Islet of Langerhans (tissue), 1 donor: Measurements from ENCODE around the gene SNAP47.

Source experiments
- FAIRE-seq: peaks from one replicate; lab custom pipeline; 2011; peaks lifted over from hg19 to GRCh38; lab: Jason Lieb, UNC

SNAP47 gene

DNA sequence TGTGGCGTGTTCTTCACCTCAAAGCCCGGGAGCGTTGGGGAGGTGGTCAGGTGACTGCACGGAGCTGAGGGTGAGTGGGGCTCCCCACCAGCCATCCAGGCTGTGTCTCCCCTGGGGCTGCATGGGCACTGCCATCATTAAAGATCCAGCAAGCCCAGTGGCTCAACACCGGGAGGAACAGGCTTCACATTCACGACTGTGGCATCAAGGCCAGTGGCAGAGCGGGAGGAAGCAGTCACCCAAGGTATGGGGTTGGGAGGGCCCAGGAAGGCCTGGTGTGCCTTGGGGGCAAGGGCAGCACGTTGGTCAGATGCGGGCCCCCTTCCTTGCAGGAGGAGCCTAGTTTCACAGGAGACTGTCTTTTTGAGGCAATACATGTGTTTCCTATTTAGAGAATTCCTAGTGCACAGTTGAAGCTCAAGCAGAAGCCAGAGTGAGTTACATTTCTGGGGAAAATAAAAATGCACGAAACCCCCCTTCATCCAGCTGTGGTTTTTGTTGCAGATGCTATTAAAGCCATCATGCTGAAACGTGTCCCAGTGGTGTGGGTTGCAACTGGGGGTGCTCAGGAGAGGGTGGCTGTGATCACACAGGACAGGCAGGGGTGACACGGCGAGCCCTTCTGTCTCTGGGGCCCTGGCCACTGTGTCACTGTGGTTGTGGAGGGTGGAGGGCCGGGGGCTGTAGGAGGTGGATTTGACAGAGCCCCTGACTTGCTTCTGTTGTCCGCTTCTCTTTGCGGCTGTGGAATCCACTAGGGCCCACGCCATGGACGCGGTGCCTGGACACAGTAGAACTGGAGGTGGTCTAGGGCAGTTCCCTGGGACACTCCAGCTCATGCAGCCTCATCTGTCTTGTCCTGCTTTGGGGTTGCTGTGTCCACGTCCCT is 34.1 kb downstream of the SNAP47 start:
- FAIRE-seq, result no peak

DNA sequence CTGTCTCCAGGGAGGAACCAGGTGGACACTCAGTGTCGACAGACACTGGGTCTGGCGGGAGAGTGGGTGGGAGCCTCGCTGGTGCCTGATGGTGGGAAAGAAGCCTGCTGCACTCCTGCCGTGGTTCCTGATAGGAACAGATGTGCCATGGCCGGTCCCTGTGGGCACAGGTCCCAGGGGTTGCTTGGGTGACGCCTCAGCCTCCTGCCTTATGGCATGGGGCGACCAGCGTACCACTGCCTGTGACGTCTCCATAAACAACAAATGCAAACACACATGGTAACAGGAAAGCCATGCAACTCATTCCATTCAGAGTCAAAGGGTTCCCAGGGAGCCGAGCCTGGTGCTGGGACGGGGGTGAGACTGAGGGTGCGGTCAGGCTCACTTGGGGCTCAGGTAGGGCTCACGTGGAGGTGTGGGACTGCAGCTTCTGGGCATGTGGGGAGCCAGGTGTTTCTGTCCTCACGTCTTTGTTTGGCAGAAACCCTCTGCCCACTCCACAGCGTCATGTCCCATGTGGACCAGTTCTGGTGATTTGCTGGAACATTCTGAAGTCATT is 34.8 kb downstream of the SNAP47 start:
- FAIRE-seq, result no peak

DNA sequence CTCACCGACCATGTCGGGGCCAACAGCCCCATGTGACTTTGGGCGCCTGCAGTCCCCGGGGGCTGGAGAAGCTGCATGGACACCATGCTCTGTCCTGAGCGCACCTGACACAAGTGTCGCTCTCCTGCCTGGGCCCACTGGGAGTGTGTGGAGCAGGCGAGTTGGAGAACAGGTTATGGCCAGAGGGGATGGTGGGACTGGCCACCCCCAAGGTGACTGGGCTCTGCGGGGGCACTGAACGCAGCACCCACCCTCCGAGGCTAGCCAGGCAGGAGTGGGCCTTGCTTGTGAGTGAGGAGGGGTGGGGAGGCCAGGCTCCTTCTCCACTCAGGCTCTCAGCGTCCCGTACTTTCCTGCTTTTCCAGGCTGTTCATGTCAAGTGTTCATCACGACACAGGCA is 35.6 kb downstream of the SNAP47 start:
- no peak for FAIRE-seq

DNA sequence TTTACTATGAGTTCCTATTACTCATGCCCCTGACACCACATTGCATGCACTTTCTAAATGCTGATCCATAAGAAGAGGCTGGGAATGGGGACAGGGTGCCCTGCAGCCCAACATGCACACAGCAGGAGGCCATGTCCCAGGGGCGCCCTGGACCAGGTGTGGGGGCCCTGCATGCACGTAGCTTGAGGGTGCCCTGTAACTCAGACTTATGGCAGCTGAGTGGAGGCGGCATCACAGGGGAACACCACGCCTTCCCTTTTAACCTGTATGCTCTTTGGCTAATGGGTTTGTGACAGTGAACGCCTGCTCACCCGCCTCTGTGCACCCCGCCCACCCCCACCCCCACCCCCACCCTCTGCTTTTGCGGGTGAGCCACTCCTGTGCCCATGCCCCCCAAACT is 36.1 kb downstream of the SNAP47 start:
- FAIRE-seq, result no peak

DNA sequence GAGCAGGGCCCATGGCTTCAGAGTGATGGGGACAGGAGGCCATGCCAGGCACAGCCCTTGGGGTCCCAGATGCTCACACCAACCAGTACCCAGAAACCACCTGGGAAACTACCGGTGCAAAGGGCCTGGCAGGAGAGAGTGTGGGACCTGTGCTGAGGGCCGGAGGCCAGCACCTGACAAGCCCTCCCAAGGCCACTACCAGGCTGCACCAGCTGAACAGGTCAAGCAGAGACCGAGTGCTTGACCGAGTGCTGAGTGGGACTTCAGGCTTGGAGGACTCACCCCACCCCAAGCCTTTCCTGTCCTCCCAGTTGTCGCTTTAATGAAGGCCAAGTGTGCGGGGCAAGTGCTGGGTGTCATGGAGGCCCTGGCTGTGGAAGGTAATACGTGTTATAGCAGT is 36.5 kb downstream of the SNAP47 start:
- FAIRE-seq, result no peak

DNA sequence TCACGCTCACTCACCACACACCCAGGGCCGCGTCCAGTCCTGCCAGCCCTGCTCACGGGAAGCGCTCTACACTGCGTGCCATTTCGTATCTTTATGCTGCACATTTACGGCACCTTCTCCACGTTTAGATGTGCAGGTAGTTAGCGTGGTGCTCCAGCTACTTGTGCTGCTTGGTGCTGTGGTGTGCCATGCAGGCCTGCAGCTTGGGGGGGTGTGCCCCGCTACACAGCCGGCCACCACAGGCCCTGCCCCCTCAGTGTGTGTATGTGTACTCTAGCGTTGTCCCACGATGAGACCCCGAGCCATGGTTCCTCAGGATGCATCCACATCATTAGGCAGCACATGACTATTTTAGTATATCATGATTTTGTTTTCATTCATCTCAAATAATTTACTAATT is 38.3 kb downstream of the SNAP47 start:
- FAIRE-seq, result no peak

DNA sequence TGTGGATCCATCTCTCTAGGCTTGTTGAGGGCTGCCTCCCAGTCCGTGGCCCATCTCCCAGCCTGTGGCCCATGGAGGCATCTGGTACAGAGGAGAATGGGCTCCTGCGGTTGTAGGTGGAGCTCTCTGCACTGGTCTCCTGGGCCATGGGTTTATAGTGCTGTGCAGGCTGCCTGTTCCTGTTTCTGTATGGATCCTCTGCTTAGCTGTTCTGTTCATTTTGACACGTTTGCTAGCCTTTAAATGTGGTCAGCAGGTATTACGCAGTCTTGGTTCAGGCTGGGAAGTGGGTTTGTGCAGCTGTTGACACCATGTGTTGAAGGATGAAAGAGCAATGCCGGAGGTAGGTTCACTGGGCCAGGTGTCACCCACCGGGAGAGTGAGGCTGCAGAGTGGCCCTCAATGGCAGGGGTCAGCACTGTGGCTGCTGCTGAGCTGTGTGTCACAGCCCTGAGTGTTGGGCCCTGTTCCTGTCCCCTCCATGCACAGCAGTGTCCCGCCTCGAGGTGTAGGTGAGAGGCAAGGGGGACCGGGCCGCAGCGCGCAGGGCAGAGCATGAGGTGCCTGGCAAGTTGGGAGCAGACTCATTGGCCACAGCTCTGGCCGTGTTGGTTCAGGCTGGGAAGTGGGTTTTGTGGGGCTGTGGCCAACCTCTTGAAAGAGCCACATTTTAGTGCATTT is 39.0 kb downstream of the SNAP47 start:
- no peak for FAIRE-seq

DNA sequence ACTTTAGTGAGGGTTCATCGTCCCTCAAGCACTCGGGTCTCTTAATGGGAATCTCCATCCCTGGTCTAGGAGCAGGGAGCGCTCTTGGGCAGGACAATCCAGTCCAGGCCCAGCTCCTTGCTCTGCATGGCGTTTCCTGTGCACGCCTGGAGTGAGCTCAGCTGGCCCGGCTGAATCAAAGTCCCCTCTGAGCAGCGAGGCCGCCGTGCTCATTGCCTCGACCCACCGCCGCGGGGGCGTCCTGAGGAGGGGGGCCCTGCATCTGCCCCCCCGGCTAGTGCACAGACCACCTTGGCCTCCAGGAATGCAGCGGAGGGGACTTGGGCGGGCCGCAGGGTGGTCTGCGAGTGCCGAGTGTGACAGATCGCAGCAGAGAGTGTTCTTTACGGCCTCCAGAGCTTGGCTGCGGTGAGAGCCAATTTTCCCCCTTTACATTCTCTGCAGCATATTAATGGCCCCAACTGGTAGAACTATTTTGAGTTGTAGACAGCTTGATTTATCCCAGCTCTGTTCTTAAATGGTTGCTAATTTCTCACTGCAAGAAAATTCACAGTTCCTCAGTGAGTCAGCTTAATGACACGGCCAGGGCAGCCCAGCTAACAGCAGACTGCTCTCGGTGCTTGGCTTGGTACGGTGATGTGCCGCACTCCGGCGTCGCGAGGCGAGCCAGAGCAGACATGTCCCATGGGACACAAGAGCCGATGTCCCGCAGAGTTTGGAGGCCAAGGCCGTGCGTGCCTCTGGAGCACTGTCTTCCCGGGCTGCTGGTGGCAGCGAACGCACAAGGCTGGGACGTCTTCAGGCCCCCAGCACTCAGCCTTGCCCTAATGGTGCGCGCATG is 39.8 kb downstream of the SNAP47 start:
- FAIRE-seq, result no peak

DNA sequence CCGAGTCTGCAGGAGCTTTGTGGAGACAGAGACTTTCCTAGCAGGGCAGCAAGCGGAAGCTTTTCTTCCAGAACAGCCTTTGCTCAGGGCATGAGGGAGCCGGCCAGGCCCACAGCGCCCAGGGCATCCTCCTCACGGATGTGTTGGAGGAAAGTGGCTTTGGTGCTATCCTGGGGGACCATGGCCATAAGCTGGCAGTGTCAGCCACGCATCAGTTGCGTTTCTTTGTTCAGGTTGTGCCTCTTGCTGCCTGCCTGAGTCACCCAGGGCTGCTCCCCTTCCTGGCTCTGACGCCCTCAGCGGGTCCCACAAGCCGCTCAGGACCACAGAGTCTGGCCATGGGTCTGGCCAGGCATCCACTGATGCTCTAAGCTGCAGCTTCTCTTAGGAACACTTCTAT is 40.6 kb downstream of the SNAP47 start:
- FAIRE-seq, result no peak

DNA sequence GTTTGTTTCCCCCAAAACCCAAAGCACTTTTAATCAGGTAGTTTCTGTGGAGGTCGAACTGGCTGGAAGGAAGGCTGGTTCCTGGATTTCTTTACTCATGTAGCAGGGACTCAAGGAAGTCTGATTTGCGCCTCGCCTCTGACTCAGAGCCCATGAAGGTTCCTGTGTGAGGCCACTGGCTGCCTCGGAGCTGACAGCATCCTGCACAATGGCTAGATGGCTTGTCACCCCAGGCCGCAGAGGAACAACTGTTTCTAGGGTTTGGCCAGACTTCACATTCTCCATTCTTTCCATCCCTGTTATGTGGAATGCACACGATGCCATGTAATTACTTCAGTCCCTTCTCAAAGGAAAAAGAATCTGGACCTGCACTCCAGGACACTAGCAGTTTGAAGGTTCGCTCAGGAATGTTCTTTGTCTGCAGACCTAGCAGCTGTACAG is 41.1 kb downstream of the SNAP47 start:
- FAIRE-seq, result no peak

DNA sequence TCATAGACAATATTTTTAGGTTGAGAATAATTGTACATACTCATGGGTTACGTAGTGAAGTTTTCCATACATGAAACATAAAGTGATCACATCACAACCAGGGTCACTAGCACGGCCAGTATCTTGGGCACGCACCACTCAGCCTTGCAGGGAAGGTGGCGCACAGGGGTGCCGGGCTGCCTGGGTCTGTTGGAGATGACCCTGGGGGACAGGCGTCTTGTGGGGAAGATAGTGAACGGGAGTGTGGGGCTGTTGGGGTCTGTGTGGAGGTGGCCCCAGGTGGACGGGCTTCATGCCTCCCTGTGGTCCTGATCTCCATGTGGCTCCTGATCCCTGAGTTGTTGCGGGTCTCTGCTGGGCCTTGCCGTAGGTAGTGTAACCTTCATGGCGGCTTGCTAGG is 41.9 kb downstream of the SNAP47 start:
- no peak for FAIRE-seq

DNA sequence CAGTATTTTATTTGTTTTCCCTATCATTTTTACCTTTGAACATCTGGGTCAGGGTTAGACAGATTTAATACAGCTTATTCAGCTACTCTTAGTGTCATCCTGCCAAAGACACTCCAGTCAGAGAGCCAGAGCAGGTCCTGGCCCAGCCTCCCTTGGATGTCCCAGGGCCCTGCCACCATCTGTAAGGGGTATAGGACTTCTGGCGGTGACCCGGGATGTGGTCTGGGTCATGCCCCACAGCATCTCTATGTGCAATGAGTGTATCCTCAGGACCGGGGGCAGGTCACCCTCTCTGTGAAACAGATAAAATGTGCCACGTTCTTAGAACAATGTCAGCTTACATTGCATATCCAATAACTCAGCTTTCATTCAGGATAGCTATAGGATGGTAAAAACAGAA is 42.4 kb downstream of the SNAP47 start:
- no peak for FAIRE-seq

DNA sequence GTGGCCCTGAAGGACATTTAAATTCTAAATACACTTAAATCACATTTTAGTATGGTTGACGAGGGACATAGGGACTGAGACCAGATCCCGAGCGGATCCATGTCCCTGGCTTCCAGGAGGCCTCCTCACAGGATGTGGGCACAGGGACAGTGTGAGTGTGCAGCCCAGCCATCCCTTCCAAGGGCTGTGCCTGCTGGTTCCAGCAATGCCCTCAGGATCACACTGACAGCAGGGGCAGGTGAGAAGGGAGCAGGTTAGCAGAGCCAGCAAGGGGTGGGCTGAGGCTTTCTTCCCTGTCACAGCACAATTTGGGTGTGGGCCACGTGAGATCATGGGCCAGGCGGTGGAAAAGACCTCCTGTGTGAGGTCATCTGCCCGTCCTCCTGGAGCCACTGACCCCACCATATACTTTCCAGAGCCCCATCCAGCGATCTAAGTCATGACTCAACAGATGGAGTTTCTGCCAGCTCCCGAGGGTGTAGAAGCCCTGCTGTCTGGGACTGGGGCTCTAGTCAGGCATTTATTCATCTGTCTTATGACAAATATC is 43.2 kb downstream of the SNAP47 start:
- no peak for FAIRE-seq

DNA sequence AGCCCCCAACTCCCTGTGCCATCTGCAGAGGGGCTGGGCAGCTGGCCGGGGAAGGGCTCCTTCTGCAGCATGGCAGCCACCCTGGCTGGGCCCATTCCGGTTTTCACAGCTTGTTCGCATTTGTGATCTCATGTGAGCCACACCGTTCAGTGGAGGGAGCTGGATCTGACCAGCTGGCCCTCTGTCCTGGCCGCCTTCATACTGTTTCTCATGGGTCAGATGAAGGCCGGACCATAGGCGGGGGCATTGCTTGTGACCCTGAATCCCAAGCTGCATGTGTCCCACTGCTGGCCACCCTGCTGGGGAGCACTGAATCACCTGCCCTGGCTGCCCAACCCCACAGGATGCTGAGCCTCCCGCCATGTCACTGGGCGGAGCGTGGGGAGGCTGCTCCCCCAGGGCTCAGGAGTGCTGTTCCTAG is 43.8 kb downstream of the SNAP47 start:
- FAIRE-seq, result no peak

DNA sequence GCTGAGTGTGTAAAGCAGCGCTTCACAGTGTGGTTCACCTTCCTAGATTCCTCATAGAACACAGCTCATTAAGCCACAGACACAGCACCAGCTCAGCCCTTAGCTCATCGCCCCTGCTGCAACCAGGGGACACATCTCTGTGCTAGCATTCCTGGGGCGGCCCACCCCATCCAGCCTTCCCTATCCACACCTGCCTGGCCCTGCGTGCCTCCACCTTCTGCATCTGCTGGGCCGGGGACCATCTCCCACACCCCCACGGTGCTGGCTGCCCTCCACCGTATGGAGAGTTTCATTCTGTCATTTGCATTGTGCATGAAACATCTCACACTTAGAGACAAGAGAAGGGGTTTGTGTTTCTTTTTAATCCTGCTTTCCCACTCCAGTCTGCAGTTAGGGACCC is 44.5 kb downstream of the SNAP47 start:
- FAIRE-seq, result no peak

DNA sequence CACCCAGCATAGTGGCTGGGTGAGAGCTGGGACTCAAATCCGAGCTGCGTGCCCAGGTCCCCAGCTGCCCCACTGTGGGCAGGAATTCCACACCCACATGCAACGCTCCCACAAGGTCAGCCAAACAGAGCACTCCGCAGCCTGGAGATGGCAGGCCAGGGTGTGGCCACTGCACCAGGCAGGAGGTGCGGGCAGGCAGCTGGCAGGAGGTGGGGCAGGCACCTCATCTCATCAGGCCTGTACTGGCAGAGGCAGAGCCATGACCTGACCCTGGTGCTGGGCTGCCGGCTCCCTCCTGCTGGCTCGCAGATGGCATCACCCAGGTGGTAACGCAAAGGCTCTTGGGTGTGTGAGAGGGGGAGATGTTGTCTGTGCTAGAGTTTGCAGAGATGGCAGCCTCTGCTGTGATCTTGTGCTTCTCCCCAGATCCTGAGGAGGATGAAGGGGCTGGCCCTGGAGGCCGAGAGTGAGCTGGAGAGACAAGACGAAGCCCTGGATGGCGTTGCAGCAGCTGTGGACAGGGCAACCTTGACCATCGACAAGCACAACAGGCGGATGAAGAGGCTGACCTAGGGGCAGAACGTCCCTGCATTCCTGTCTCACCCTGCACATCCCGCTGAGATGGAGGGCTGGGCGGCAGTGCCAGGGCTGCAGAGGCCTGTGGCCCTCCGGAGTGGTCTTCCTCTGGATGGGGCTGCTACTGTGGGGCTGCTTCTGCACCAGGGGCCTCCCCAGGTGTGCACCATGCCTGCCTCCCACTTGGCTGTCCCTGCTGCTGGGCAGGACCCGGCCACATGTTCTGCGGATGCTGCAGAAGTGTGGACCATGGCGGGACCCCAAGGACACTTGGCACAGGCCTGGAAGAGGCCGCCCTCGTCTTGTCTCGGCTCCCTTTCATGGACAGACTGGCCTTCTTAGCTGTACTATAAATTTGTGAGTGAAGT is 45.1 kb downstream of the SNAP47 start:
- no peak for FAIRE-seq

DNA sequence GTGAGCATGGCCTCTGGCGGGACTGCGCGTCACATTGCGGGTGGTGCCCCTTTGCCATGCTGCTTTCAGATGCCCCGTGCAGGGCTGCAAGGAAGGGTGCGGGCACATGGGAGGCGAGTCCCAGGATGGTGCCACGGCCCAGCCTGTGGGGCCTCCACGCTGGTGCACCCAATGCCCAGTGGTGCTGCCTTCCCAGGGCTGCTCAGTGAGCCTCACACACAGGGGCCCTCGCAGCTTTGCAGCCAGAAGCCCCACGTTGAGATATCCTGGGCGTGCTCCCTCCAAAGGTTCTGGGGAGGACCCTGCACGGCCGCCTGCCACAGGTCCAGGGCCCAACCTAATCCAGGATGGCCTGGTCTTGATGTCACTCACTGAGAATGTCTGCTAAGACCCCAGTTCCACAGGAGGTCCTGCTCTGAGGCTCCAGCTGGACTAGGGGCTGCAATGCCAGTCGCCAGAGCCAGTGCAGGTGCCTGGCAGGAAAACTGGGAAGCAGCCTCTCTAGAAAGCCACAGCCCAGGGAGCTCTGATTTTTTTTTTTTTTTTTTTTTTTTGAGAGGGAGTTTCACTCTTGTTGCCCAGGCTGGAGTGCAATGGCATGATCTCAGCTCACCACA is 46.2 kb downstream of the SNAP47 start:
- no peak for FAIRE-seq

DNA sequence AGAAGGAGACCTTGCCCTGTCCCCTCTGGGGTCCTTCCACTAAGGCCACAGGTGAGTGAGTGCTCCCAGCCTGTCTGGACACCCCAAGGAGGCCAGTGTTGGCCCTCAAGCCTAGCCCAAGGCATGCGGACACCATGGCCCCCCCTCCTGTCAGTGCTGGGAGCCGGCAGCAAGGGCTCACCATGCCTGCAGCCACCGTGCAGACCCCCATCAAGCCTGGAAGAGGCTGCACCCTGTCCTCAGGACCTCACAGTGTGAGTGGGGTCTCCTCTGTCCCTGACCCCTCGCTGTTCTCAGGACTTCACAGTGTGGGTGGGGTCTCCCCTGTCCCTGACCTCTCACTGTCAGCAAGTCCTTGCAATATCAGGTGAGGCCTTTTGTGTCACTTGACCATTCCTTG is 47.0 kb downstream of the SNAP47 start:
- FAIRE-seq, result no peak

DNA sequence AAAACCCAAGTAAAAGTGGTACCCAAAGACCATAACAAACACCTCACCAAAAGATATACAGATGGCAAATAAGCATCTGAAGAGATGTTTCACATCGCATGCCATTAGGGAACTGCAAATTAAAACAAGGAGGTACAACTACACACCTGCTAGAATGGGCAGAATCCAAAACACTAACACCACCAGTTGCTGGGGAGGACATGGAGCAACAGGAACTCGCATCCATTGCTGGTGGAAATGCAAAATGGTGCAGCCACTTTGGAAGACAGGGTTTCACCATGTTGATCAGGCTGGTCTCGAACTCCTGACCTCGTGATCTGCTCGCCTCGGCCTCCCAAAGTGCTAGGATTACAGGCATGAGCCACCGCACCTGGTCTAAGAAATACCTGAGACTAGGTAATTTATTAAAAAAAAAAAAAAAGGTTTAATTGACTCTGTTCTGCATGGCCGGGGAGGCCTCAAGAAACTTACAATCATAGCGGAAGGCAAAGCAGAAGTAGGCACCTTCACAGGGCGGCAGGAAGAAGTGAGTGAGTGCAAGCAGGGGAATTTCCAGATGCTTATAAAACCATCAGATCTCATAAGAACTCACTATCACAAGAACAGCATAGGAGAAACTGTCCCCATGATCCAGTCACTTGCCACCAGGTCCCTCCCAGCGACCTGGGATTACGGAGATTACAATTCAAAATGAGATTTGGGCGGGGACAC is 50.0 kb downstream of the SNAP47 start:
- FAIRE-seq, result no peak
